Neuronal stem cell (in vitro differentiated cells): Measurements from ENCODE around the gene CBARP. TPM values are rescaled to one million over a fixed set of nuclear protein-coding genes. Genes with fewer than 3 reads are reported as not detected.

Experiments used
- DNase-seq: peaks from one replicate; pipeline ENCODE4 v3.0.0-alpha.2; 2013; ENCODE audit warnings: low spot score
- H2AFZ ChIP-seq: one replicate; pipeline ENCODE4 v1.6.1; 2013; ENCODE audit warnings: mild to moderate bottlenecking, low read length, inconsistent platforms
- H2AK5ac ChIP-seq: 2 replicates; pipeline ENCODE4 v1.6.1; 2013; ENCODE audit warnings: low read depth, mild to moderate bottlenecking, inconsistent platforms, low read length, moderate library complexity, mixed read lengths
- H2BK120ac ChIP-seq: 2 replicates; pipeline ENCODE4 v1.6.1; 2013; ENCODE audit warnings: low read depth, mild to moderate bottlenecking, inconsistent platforms, low read length, moderate library complexity, mixed read lengths
- H2BK12ac ChIP-seq: one replicate; pipeline ENCODE4 v1.6.1; 2013; ENCODE audit warnings: low read length, inconsistent platforms
- H2BK15ac ChIP-seq: 2 replicates; pipeline ENCODE4 v1.6.1; 2013; ENCODE audit warnings: mild to moderate bottlenecking, low read length, inconsistent platforms, mixed read lengths
- H2BK5ac ChIP-seq: one replicate; pipeline ENCODE4 v1.6.1; 2013; ENCODE audit warnings: inconsistent platforms, mild to moderate bottlenecking, low read length, moderate library complexity
- H3K14ac ChIP-seq: one replicate; pipeline ENCODE4 v1.6.1; 2013; ENCODE audit warnings: low read length, inconsistent platforms
- H3K18ac ChIP-seq: 2 replicates; pipeline ENCODE4 v1.6.1; 2013; ENCODE audit warnings: low read length, inconsistent platforms
- H3K23ac ChIP-seq: 2 replicates; pipeline ENCODE4 v1.6.1; 2013; ENCODE audit warnings: low read depth, mild to moderate bottlenecking, mixed read lengths, low read length, inconsistent platforms; ENCODE audit not compliant: poor library complexity
- H3K27ac ChIP-seq: replicated peaks from 3 replicates; pipeline ENCODE4 v1.5.1; 2013; ENCODE audit warnings: low read length, inconsistent platforms
- H3K27me3 ChIP-seq, 3 experiments: 2 replicates each; pipeline ENCODE4 v1.6.1; 2013; ENCODE audit warnings: low read length in 3 of 3, mild to moderate bottlenecking in 2 of 3, inconsistent platforms in 1 of 3, low read depth in 1 of 3, mixed read lengths in 1 of 3, moderate library complexity in 1 of 3; ENCODE audit not compliant: control insufficient read depth in 3 of 3, insufficient read depth in 3 of 3
- H3K36me3 ChIP-seq, 2 donors: replicated peaks in 1 of 2; 2 replicates each; pipeline ENCODE4 v1.6.1; 2013; ENCODE audit warnings: low read length in 2 of 2; ENCODE audit not compliant: control insufficient read depth in 2 of 2, insufficient read depth in 2 of 2
- H3K4ac ChIP-seq: 2 replicates; pipeline ENCODE4 v1.6.1; 2013; ENCODE audit warnings: inconsistent platforms, mild to moderate bottlenecking, low read length, moderate library complexity
- H3K4me1 ChIP-seq, 2 donors: 1 replicate in 1 of 2; 2 replicates in 1 of 2; pipeline ENCODE4 v1.6.1; 2013; ENCODE audit warnings: low read length in 2 of 2, low read depth in 1 of 2; ENCODE audit not compliant: control insufficient read depth in 2 of 2, insufficient read depth in 1 of 2
- H3K4me2 ChIP-seq: one replicate; pipeline ENCODE4 v1.6.1; 2013; ENCODE audit warnings: mild to moderate bottlenecking, low read length, inconsistent platforms; ENCODE audit not compliant: insufficient read depth, poor library complexity, severe bottlenecking
- H3K4me3 ChIP-seq, 2 donors: 2 replicates each; pipeline ENCODE4 v1.5.1; 2013; ENCODE audit warnings: low read length in 2 of 2, mild to moderate bottlenecking in 2 of 2, inconsistent platforms in 1 of 2, moderate library complexity in 1 of 2
- H3K79me1 ChIP-seq: one replicate; pipeline ENCODE4 v1.6.1; 2013; ENCODE audit warnings: low read depth, mild to moderate bottlenecking, inconsistent platforms, low read length, moderate library complexity
- H3K9ac ChIP-seq: one replicate; pipeline ENCODE4 v1.6.1; 2013; ENCODE audit warnings: mild to moderate bottlenecking, low read depth, low read length, inconsistent platforms; ENCODE audit not compliant: poor library complexity
- H3K9me3 ChIP-seq, 2 donors: replicated peaks in 1 of 2; 2 replicates each; pipeline versions ENCODE3 to v1.6.1; 2013; ENCODE audit warnings: low read length in 2 of 2, mild to moderate bottlenecking in 2 of 2, inconsistent platforms in 1 of 2, low read depth in 1 of 2, mixed read lengths in 1 of 2, moderate library complexity in 1 of 2; ENCODE audit not compliant: control insufficient read depth in 2 of 2, insufficient read depth in 1 of 2
- H4K8ac ChIP-seq: one replicate; pipeline ENCODE4 v1.6.1; 2013; ENCODE audit warnings: low read depth, mild to moderate bottlenecking, inconsistent platforms, low read length, moderate library complexity
- H4K91ac ChIP-seq: one replicate; pipeline ENCODE4 v1.6.1; 2013; ENCODE audit warnings: low read length, low read depth, mild to moderate bottlenecking, inconsistent platforms; ENCODE audit not compliant: poor library complexity
- WGBS, 2 donors: extraction: QIAGEN DNeasy Blood & Tissue Kit; methylation state at CpG; one replicate each; pipeline ENCODE4 v1.1.7; 2013; ENCODE audit warnings: missing lambda C conversion rate in 2 of 2, mixed read lengths in 1 of 2; ENCODE audit not compliant: insufficient read length in 2 of 2, insufficient replicate concordance in 1 of 2; ENCODE audit errors: extremely low coverage in 2 of 2; 5-methylcytosine and 5-hydroxymethylcytosine counted together
- polyA plus RNA-seq, 2 experiments: library from polyadenylated mRNA; stranded (reverse); fragments of 200-250 nt; gene quantifications; one replicate each; pipeline ENCODE4 v1.2.3, GENCODE V29; 2013

The CBARP gene, protein sequence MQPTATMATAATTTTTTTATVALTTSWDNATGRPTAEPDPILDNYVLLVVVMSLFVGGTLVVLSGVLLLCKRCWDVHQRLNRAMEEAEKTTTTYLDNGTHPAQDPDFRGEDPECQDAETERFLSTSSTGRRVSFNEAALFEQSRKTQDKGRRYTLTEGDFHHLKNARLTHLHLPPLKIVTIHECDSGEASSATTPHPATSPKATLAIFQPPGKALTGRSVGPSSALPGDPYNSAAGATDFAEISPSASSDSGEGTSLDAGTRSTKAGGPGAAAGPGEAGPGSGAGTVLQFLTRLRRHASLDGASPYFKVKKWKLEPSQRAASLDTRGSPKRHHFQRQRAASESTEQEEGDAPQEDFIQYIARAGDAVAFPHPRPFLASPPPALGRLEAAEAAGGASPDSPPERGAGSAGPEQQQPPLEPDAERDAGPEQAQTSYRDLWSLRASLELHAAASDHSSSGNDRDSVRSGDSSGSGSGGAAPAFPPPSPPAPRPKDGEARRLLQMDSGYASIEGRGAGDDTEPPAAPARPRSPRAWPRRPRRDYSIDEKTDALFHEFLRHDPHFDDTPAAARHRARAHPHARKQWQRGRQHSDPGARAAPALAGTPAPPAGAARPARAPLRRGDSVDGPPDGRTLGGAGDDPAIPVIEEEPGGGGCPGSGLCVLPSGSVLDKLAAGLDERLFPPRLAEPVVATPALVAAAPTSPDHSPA
- polyA plus RNA-seq (2013, experiment 1 of 2): 14.0 TPM
- polyA plus RNA-seq (2013, experiment 2 of 2): 12.8 TPM

DNA sequence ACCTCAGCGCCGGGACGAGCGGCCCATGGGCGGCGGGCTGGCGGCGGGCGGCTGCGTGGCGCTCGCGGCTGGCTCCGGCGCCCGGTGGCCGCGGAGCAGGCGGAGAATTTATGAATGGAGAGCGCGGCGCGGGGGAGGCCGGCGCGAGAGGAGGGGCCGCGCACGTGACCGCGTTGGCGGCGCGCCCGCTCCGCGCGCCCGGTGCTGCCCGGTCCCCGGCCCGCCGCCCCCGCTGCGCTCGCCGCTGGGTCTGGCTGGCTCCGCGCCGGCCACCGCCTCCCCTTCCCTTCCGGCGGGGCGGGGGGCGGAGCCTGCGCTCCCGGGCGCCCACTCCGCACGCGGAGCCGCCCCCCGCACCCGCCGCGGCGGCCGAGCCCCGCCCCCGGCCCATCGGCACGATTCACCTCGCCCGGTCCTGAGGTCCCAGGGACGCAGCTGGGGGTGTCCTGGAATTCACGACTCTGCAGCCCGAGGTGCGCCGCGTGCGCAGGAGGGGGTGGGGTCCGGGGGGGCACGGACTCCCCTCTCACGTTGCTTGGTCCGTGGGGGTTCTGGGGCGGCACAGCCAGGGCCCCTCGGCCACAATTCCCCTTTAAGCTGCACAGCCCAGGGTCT is at the start of gene CBARP:
Gene CBARP, minus strand, starts transcription at position 252 of the 615 bp plus-strand sequence. CDS start 1,905 bp downstream, outside the sequence.
- Histone ChIP-seq H3K14ac (peak within 1 kb of the TSS; percentile 71), H3K79me1 (peaks cover 35% of the 10 kb centered on the region), H3K4me2 (peak within 1 kb of the TSS; percentile 86), H2BK120ac (peak within 1 kb of the TSS; percentile 94), H2AK5ac (peak within 1 kb of the TSS; percentile 100), H2AFZ (peak within 1 kb of the TSS; percentile 86), H3K4ac (peak within 1 kb of the TSS; percentile 84), H3K36me3 (peaks cover 28 to 31% of the 10 kb centered on the region in 2 donors), H3K23ac (peak within 1 kb of the TSS; percentile 98), H3K9me3 (no peaks in the 10 kb centered on the region), H3K27me3 (no peaks in the 10 kb centered on the region), H4K91ac (peak within 1 kb of the TSS; percentile 85), H4K8ac (no peak within 1 kb of the TSS), H3K9ac (peak within 1 kb of the TSS; percentile 99), H3K27ac (peak within 1 kb of the TSS; percentile 67), H3K4me1 (peaks cover 27 to 30% of the 10 kb centered on the region in 2 donors), H2BK12ac (peak within 1 kb of the TSS; percentile 99), H3K18ac (peak within 1 kb of the TSS; percentile 99), H2BK5ac (peak within 1 kb of the TSS; percentile 90), H2BK15ac (peak within 1 kb of the TSS; percentile 76), H3K4me3 (peak within 1 kb of the TSS; percentile 69 to 96)
- no peak for DNase-seq
- WGBS, 2 donors: no CpG with 5 or more reads among the region's 87 CpGs

DNA sequence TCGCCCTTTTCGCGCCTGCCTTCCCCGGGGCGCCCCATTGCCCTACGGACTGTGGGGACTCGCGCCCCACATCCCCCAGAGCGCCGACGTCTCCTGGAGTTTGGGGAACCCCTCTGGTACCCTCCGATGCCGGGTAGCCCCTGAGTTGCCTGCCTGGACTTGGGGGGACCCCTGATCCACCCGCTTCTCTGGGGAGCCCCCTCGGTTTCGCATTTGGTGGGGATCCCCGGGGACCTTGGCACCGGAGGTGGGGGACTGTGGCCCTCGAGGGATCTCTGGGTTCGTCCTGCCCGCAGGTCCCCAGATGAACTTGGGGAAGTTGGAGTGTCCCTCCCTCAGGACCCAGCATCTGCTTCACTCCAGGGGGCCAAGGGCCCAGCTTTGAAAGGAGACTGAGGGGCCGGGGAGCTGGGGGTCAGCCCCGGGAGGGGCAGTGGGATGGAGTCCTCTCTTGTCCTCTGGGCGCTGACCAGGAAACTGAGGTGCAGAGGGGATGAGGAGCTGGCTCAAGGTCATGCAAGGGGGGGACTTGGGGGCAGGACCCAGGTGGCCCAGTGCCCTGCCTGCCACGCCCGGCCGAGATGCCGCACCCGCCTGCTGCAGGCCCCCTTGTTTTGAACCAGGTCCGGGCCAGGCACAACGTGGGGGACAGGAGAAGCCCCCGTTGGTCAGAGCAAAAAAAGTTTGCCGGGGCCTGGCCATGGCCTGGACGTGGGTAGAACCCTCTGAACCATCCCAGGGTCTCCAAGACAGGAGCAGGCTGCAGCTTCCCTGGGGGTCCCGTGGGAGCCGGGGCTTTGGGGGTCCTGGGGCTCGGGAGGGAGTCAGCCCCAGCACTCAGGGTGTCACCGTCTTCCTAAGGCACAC is 48.9 kb upstream of the CBARP start:
- H2BK5ac ChIP-seq: peak overlapping the region; percentile 98
- no peak overlapping the region for H4K91ac ChIP-seq
- H3K4me2 ChIP-seq: peak overlapping the region; percentile 89
- peak overlapping the region; percentile 76 for H3K4ac ChIP-seq
- H2BK12ac ChIP-seq: peak overlapping the region; percentile 58
- peak overlapping the region; percentile 95 for H3K18ac ChIP-seq
- H2AK5ac ChIP-seq: peak overlapping the region; percentile 100
- no peak overlapping the region for H4K8ac ChIP-seq
- no peak overlapping the region for H3K27ac ChIP-seq
- peak overlapping the region; percentile 80 for H3K9ac ChIP-seq
- peaks cover 0 to 11% (median 4%) of the 10 kb centered on the region in 3 experiments for H3K27me3 ChIP-seq
- WGBS, 2 donors: no CpG with 5 or more reads among the region's 38 CpGs
- H2BK15ac ChIP-seq: peak overlapping the region; percentile 78
- peak overlapping the region; percentile 17 for H2BK120ac ChIP-seq
- H3K4me3 ChIP-seq: peak overlapping the region; percentile 75 to 87
- H3K23ac ChIP-seq: peak overlapping the region; percentile 93
- H3K36me3 ChIP-seq: no peaks in the 10 kb centered on the region
- H2AFZ ChIP-seq: peak overlapping the region; percentile 83
- DNase-seq: no peak
- H3K79me1 ChIP-seq: peaks cover 33% of the 10 kb centered on the region
- H3K4me1 ChIP-seq: peaks cover 14 to 32% of the 10 kb centered on the region in 2 donors
- H3K14ac ChIP-seq: peak overlapping the region; percentile 90
- no peaks in the 10 kb centered on the region for H3K9me3 ChIP-seq

DNA sequence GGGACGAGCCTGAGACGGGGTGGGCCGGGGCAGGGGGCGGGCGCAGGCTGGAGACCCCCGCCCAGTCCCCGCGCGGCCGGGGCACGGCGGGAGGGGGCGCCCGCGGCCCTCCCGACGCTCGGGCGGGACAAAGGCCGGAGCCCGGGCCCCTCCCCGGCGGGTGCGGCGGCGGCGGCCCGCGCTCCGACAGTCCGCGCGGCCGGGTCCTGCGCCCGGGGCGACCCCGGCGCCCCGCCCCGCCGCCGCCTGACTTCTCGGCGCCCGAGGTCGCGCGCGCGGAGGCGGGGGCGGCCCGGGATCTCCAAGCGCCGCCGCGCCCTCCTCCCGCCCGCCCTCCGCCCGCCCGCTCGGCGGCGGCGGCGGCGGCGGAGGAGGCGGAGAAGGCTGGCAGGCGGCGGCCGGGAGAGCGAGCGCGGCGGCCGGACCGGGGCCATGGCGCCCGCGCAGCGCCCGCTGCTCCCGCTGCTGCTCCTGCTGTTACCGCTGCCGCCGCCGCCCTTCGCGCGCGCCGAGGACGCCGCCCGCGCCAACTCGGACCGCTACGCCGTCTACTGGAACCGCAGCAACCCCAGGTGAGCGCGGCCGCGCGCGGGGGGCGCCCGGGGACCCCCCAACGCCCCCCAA is 48.0 kb upstream of the CBARP start, which contains the start of gene EFNA2:
Gene EFNA2, plus strand, starts transcription at position 137 of the 624 bp plus-strand sequence. Its CDS starts 296 bp downstream, at position 433.
- Histone ChIP-seq H3K23ac (peak within 1 kb of the TSS; percentile 85), H2BK15ac (peak within 1 kb of the TSS; percentile 91), H3K4me1 (peaks cover 14 to 32% of the 10 kb centered on the region in 2 donors), H3K18ac (peak within 1 kb of the TSS; percentile 97), H2AK5ac (peak within 1 kb of the TSS; percentile 100), H3K4me2 (peak within 1 kb of the TSS; percentile 89), H4K8ac (no peak within 1 kb of the TSS), H3K27me3 (peaks cover 0 to 11% (median 4%) of the 10 kb centered on the region in 3 experiments), H3K36me3 (no peaks in the 10 kb centered on the region), H4K91ac (peak within 1 kb of the TSS; percentile 39), H3K9ac (peak within 1 kb of the TSS; percentile 92), H2AFZ (peak within 1 kb of the TSS; percentile 88), H3K4ac (peak within 1 kb of the TSS; percentile 78), H3K4me3 (peak within 1 kb of the TSS; percentile 75 to 87), H3K14ac (peak within 1 kb of the TSS; percentile 90), H3K27ac (no peak within 1 kb of the TSS), H2BK120ac (peak within 1 kb of the TSS; percentile 17), H2BK12ac (peak within 1 kb of the TSS; percentile 58), H3K79me1 (peaks cover 33% of the 10 kb centered on the region), H2BK5ac (peak within 1 kb of the TSS; percentile 98), H3K9me3 (no peaks in the 10 kb centered on the region)
- no CpG with 5 or more reads among the region's 113 CpGs for WGBS, 2 donors
- DNase-seq: no peak
